Measurements from ENCODE around the gene RP9.
"Not testable (repeated sequence)": the region's sequence is repeated elsewhere in the genome, so short reads cannot be mapped to it uniquely, and the experiment has no call there.

RP9 gene

GRCh38 chr7:33100770-33101169 is 8.4 kb downstream of the RP9 start:
- DNase-seq, result no peak

- DNase-seq, result no peak
Measured at GRCh38 chr7:33099154-33099940, 9.9 kb downstream of the RP9 start.

GRCh38 chr7:33094745-33095275 is 14.4 kb downstream of the RP9 start:
- DNase-seq, result not testable (repeated sequence)

- no peak for DNase-seq
Measured at GRCh38 chr7:33093266-33093665, 15.9 kb downstream of the RP9 start.

GRCh38 chr7:33091641-33092191 is 17.5 kb downstream of the RP9 start:
- no peak for DNase-seq

- DNase-seq, result no peak
Measured at GRCh38 chr7:33091111-33091531, 18.1 kb downstream of the RP9 start.

GRCh38 chr7:33089142-33089541 is 20.1 kb downstream of the RP9 start:
- no peak for DNase-seq

- DNase-seq, result no peak
Measured at GRCh38 chr7:33087858-33088257, 21.3 kb downstream of the RP9 start.

GRCh38 chr7:33087356-33087755 is 21.8 kb downstream of the RP9 start:
- no peak for DNase-seq

- DNase-seq, result no peak
Measured at GRCh38 chr7:33079763-33080690, 29.2 kb downstream of the RP9 start.

GRCh38 chr7:33079096-33079495 is 30.1 kb downstream of the RP9 start:
- DNase-seq, result no peak

- peak; percentile 12 for DNase-seq
Measured at GRCh38 chr7:33076737-33077136, 32.5 kb downstream of the RP9 start.

- DNase-seq, result no peak
Measured at GRCh38 chr7:33075818-33076518, 33.2 kb downstream of the RP9 start.

- no peak for DNase-seq
Measured at GRCh38 chr7:33073243-33073642, 36.0 kb downstream of the RP9 start.

- no peak for DNase-seq
Measured at GRCh38 chr7:33072471-33072870, 36.7 kb downstream of the RP9 start.

- no peak for DNase-seq
Measured at GRCh38 chr7:33070831-33071230, 38.4 kb downstream of the RP9 start.

GRCh38 chr7:33070277-33070676 is 38.9 kb downstream of the RP9 start:
- no peak for DNase-seq

- DNase-seq, result no peak
Measured at GRCh38 chr7:33067921-33068320, 41.3 kb downstream of the RP9 start.

- DNase-seq, result no peak
Measured at GRCh38 chr7:33066771-33067170, 42.4 kb downstream of the RP9 start.

- DNase-seq, result no peak
Measured at GRCh38 chr7:33065981-33066380, 43.2 kb downstream of the RP9 start.

GRCh38 chr7:33062782-33063443 is 46.3 kb downstream of the RP9 start:
- peak; percentile 93 for DNase-seq
